Spinal cord (tissue), 10 donors: ENCODE data around the gene GJA1. TPM values are rescaled to one million over a fixed set of nuclear protein-coding genes. Genes with fewer than 3 reads are reported as not detected.
"Not testable (repeated sequence)": the region's sequence is repeated elsewhere in the genome, so short reads cannot be mapped to it uniquely, and the experiment has no call there.

ENCODE experiments used
- DNase-seq, 6 donors: peaks; one replicate each; pipeline versions ENCODE4 v3.0.0 to v3.0.0-alpha.2; 2013 to 2015; ENCODE audit warnings: low spot score in 6 of 6, low read depth in 4 of 6
- H3K27ac ChIP-seq: one replicate; pipeline ENCODE4 v1.5.1; 2013; ENCODE audit warnings: low read depth, low read length, control low read depth
- H3K27me3 ChIP-seq: one replicate; pipeline ENCODE4 v1.6.1; 2013; ENCODE audit warnings: low read length; ENCODE audit not compliant: control insufficient read depth, insufficient read depth
- H3K36me3 ChIP-seq: one replicate; pipeline ENCODE4 v1.6.1; 2013; ENCODE audit warnings: low read length; ENCODE audit not compliant: control insufficient read depth, insufficient read depth
- H3K4me1 ChIP-seq: one replicate; pipeline ENCODE4 v1.6.1; 2013; ENCODE audit warnings: low read length; ENCODE audit not compliant: control insufficient read depth, insufficient read depth
- H3K4me3 ChIP-seq: one replicate; pipeline ENCODE4 v1.5.1; 2013; ENCODE audit warnings: low read depth, low read length, control low read depth
- H3K9me3 ChIP-seq: one replicate; pipeline ENCODE4 v1.6.1; 2013; ENCODE audit warnings: low read length; ENCODE audit not compliant: control insufficient read depth, insufficient read depth
- WGBS: methylation state at CpG from one replicate; pipeline ENCODE4 v1.1.5; 2013; ENCODE audit warnings: missing lambda C conversion rate; ENCODE audit not compliant: insufficient coverage; 5-methylcytosine and 5-hydroxymethylcytosine counted together
- polyA plus RNA-seq, 2 donors: library from polyadenylated mRNA; unstranded; fragments of 120-200 nt; gene quantifications; one replicate each; pipeline ENCODE4 v1.2.1, GENCODE V29; 2013; ENCODE audit not compliant: insufficient read length in 2 of 2
- total RNA-seq, 2 donors: library from RNA; depleted of rRNA in 1 of 2; stranded (reverse); fragments of 120-200 nt in 1 of 2; fragments of >200 nt in 1 of 2; gene quantifications; one replicate each; pipeline versions ENCODE4 v1.2.3 to v1.2.4, GENCODE V29; 2013 to 2014
- donor health status: healthy.

The GJA1 gene
- total and polyA plus RNA-seq, 4 donors, result 327 to 1,250 (median 564) TPM

DNA sequence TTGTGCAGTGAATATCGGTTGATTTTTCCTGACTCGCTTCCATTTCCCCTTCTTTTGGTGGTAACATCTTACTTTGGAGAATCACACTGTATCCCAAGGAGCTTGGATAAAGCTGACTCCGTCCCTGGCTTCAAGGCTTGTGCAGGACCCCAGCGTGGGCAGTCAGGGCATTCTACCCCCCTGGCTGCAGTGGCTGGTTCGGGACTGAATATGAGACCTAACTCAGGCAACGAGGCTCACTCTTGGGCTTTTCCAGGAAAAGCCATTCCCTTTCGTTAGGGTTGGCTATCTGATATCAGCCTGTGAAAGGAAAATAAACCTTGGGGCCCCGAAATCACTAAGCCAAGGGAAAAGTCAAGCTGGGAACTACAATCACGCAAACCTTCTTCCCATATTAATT lies 30.1 kb upstream of the GJA1 start:
- no peaks in the 10 kb centered on the region for H3K27me3 ChIP-seq
- WGBS, result 85% methylated on average over 6 of the region's 9 CpGs

GRCh38 chr6:121408321-121408720 lies 27.1 kb upstream of the GJA1 start:
- Histone ChIP-seq H3K36me3 (no peaks in the 10 kb centered on the region), H3K4me3 (no peak overlapping the region), H3K4me1 (no peaks in the 10 kb centered on the region), H3K9me3 (no peaks in the 10 kb centered on the region), H3K27ac (no peak overlapping the region), H3K27me3 (no peaks in the 10 kb centered on the region)
- WGBS, result 96% methylated on average over 18 of the region's 19 CpGs
- DNase-seq, result no peak

More for the DNA sequence above, 30.1 kb upstream of the GJA1 start:
- H3K36me3 ChIP-seq, result no peaks in the 10 kb centered on the region
- no peaks in the 10 kb centered on the region for H3K9me3 ChIP-seq
- no peak for DNase-seq
- no peak overlapping the region for H3K4me3 ChIP-seq
- no peak overlapping the region for H3K27ac ChIP-seq
- no peaks in the 10 kb centered on the region for H3K4me1 ChIP-seq

GRCh38 chr6:121413879-121414278 lies 21.6 kb upstream of the GJA1 start:
- H3K4me3 ChIP-seq, result no peak overlapping the region
- no peak overlapping the region for H3K27ac ChIP-seq
- 63% methylated on average over 2 of the region's 2 CpGs for WGBS
- no peaks in the 10 kb centered on the region for H3K36me3 ChIP-seq
- H3K27me3 ChIP-seq, result no peaks in the 10 kb centered on the region
- no peaks in the 10 kb centered on the region for H3K9me3 ChIP-seq
- no peak for DNase-seq
- no peaks in the 10 kb centered on the region for H3K4me1 ChIP-seq

DNA sequence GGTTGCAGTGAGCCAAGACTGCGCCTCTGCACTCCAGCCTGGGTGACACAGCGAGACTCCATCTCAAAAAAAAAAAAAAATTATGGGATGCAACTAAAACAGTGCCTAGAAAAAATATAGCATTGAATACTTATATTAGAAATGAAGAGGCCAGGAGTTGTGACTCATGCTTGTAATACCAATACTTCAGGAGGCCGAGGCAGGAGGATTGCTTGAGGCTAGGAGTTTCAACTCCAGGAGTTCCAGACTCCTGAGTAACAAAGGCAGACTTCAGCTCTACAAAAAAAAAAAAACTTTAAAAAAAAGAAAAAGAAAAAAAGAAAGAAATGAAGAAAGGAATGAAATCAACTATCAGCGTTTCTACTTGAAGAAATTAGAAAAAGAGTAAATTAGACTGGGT lies 17.1 kb upstream of the GJA1 start:
- 100% methylated on average over 1 of the region's 4 CpGs for whole genome bisulfite sequencing
- Histone ChIP-seq H3K27me3 (no peaks in the 10 kb centered on the region), H3K4me1 (no peaks in the 10 kb centered on the region), H3K9me3 (no peaks in the 10 kb centered on the region), H3K27ac (no peak overlapping the region), H3K36me3 (no peaks in the 10 kb centered on the region), H3K4me3 (no peak overlapping the region)
- no peak for DNase-seq

DNA sequence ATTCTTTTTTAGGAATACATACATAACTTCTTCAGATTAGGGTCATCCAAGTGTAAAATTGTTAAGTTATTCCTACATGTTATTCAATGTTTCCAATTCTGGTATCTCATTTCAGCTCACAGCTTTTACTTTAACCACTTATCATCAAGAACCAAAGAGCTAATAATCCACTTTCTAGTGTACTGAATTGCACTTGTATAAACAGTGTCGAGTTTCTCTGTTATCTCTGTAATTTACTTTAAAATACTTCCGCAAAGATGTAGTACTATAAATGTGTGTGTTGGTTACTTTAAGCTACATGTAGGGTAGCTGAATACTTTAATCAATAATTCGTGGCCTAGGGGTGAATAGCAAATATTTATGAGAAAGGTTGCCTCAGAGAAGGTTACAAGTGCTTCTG lies 8.8 kb upstream of the GJA1 start:
- Histone ChIP-seq H3K36me3 (no peaks in the 10 kb centered on the region), H3K9me3 (no peaks in the 10 kb centered on the region), H3K4me3 (no peak overlapping the region), H3K4me1 (no peaks in the 10 kb centered on the region), H3K27me3 (no peaks in the 10 kb centered on the region), H3K27ac (no peak overlapping the region)
- WGBS, result 60% methylated on average over 1 of the region's 3 CpGs
- DNase-seq, result no peak

DNA sequence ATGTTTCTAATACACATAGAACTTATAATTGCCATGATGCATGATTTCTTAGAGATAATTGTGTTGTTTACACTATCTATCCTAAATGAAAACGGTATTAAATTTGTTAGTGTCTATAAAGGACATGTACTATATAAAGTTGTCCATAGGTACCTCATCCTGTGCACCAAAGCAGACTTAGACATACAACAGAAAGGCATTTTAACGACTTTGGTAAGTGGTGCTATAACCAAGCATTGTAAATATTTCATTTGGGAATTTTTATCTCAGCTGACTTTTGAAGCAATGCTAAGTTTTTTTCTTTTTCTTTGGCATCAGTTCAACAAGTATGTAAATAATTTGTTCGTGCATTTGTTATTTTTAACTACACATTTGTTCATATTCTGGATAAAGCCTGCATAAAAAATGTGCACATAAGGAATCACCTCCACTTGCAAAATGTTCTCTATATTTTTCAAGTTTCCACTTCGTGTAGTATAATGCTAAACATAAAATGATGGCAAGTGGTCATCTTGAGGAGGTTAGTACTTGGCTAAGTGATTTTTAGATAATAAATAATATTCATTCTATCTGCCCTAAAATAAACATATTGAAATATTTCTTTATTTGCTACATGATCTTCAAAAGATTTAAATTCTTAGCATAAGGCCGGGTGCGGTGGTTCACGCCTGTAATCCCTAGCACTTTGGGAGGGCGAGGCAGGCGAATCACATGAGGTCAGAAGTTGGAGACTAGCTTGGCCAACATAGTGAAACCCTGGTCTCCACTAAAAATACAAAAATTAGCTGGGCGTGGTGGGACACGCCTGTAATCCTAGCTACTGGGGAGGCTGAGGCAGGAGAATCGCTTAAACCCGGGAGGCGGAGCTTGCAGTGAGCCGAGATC lies 6.3 kb upstream of the GJA1 start:
- DNase-seq, result no peak
- H3K4me3 ChIP-seq, result no peak overlapping the region
- H3K27ac ChIP-seq, result no peak overlapping the region
- H3K4me1 ChIP-seq, result no peaks in the 10 kb centered on the region
- H3K27me3 ChIP-seq, result no peaks in the 10 kb centered on the region
- H3K9me3 ChIP-seq, result no peaks in the 10 kb centered on the region
- no peaks in the 10 kb centered on the region for H3K36me3 ChIP-seq
- 96% methylated on average over 9 of the region's 15 CpGs for WGBS

- Histone ChIP-seq H3K4me3 (peak overlapping the region; percentile 23), H3K36me3 (no peaks in the 10 kb centered on the region), H3K4me1 (no peaks in the 10 kb centered on the region), H3K9me3 (no peaks in the 10 kb centered on the region), H3K27ac (peak overlapping the region; percentile 58), H3K27me3 (no peaks in the 10 kb centered on the region)
- 59% methylated on average over 7 of the region's 10 CpGs for WGBS
- DNase-seq, result peak in 4 of 6 donors; percentile 56 to 89 (median 70)
Measured at GRCh38 chr6:121430514-121431460, 4.7 kb upstream of the GJA1 start.

DNA sequence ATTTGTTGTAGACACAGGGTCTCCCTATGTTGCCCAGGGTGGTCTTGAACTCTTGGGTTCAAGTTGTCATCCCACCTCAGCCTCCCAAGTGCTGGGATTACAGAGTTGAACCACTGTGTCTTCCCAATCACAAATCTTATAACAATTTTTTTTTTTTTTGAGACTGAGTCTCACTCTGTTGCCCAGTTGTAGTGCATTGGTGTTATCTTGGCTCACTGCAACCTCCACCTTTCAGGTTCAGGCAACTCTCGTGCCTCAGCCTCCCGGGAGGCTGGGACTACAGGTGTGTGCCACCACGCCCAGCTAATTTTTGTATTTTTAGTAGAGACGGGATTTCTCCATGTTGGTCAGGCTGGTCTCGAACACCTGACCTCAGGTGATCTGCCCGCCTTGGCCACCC lies 3.7 kb upstream of the GJA1 start:
- H3K9me3 ChIP-seq, H3K27ac ChIP-seq, H3K4me1 ChIP-seq, H3K36me3 ChIP-seq, H3K4me3 ChIP-seq, H3K27me3 ChIP-seq, DNase-seq: not testable (repeated sequence)
- WGBS, result 97% methylated on average over 6 of the region's 6 CpGs

GRCh38 chr6:121434037-121434770 lies 1.2 kb upstream of the GJA1 start:
- no peaks in the 10 kb centered on the region for H3K9me3 ChIP-seq
- 98% methylated on average over 7 of the region's 13 CpGs for WGBS
- peaks cover 4% of the 10 kb centered on the region for H3K27me3 ChIP-seq
- no peaks in the 10 kb centered on the region for H3K36me3 ChIP-seq
- H3K4me1 ChIP-seq, result peaks cover 10% of the 10 kb centered on the region
- H3K27ac ChIP-seq, result peak overlapping the region; percentile 52
- H3K4me3 ChIP-seq, result no peak overlapping the region
- DNase-seq, result no peak
